ENCODE measurements around the gene FGD6.

The FGD6 gene

DNA sequence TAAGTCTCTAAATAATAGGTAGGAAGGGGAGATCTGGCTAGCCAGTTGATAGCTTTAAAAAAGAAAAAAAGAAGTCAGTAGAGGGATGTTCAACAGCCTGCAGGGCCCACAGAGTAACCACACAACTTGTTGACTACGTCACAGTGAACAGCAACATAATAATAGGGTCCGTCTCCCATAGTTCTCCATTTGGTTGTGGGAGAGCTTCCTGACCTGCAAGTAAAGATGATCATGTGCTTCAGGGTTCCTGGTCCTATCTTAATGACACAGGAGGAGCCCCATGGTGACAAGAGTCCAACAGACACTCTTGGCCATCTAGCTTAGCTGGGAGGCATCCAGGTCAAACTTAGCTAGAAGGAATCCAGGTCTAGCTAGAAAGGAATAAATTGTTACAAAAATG lies 36.2 kb downstream of the FGD6 start:
- no peak for DNase-seq (ENCODE audit: extremely low read depth, low read depth)
- TF ChIP-seq, protein P1, sequence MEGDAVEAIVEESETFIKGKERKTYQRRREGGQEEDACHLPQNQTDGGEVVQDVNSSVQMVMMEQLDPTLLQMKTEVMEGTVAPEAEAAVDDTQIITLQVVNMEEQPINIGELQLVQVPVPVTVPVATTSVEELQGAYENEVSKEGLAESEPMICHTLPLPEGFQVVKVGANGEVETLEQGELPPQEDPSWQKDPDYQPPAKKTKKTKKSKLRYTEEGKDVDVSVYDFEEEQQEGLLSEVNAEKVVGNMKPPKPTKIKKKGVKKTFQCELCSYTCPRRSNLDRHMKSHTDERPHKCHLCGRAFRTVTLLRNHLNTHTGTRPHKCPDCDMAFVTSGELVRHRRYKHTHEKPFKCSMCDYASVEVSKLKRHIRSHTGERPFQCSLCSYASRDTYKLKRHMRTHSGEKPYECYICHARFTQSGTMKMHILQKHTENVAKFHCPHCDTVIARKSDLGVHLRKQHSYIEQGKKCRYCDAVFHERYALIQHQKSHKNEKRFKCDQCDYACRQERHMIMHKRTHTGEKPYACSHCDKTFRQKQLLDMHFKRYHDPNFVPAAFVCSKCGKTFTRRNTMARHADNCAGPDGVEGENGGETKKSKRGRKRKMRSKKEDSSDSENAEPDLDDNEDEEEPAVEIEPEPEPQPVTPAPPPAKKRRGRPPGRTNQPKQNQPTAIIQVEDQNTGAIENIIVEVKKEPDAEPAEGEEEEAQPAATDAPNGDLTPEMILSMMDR (IDR thresholded peaks at IDR 0.05; ENCODE audit: low read depth, low read length, missing control alignments) = no peak
- no peak overlapping the region for H3K4me3 ChIP-seq (replicated peaks; ENCODE audit: low read depth, low read length)

DNA sequence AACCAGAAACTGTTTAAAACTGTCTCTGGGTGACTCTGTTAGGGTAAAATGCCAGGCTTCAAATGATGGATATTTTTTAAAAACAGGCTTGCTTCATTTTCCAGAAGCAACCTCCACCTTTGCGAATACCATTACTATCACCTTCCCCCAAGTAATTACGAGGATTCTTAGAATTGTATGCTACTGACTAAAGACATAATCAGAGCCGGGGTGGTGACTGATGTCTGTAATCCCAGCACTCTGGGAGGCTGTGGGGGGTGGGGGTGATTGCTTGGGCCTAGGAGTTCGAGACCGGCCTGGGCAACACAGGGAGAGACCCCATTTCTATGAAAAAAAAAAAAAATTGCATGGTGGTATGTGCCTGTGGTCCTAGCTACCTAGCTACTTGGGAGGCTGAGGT lies 38.3 kb downstream of the FGD6 start:
- no peak for DNase-seq (ENCODE audit: extremely low read depth, low read depth)
- TF ChIP-seq, protein P1 (IDR thresholded peaks at IDR 0.05; ENCODE audit: low read depth, low read length, missing control alignments) = no peak

DNA sequence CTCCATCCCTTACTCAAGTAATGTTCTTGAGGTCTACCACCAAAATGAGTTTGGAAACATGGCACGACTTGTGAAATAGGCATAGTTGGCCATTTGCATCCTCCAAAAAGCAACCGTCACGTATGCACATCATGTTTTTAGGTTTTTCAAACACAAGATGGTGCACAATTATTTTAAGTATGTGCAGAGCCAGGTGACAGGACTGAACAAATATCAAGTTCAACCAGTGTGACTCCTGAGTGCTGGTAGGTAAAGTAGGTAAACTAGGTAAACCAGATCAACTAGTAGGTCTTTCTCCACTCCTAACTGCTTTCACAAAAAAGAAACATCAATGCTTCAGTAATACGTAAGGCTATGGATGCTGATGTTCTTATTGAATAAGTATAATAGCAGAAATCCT lies 39.1 kb downstream of the FGD6 start:
- no peak for DNase-seq (ENCODE audit: extremely low read depth, low read depth)
- TF ChIP-seq, protein P1 (IDR thresholded peaks at IDR 0.05; ENCODE audit: low read depth, low read length, missing control alignments) = no peak
- no peak overlapping the region for H3K4me3 ChIP-seq (replicated peaks; ENCODE audit: low read depth, low read length)

More for the DNA sequence above, 38.3 kb downstream of the FGD6 start:
- no peak overlapping the region for H3K4me3 ChIP-seq (replicated peaks; ENCODE audit: low read depth, low read length)

DNA sequence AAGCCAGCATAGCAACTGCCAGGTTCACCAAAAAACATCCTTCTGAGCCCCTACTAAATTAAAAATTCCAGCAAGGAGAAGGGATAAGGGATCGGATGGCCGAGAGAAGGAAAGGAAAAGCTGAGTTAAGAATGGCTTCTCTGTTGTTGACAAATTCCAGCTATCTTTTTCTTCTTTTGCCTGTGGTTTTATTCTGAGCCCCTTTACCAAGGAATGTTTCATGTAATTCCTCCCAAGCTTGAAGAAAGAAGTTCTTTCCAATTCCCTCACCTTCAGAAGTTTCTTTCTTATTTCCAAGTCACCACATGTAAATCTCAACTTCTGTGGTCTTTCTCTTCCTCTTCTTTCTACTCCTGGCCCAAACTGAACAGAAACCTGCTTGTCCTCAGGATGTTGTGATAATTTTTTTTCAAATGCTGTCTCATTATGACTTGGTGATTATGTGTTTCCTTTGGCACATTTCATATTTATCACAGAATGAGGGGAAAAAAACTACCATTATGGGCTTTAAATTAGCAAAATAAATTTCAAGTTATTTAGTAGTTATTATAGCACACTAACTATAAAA lies 40.0 kb downstream of the FGD6 start:
- no peak for DNase-seq (ENCODE audit: extremely low read depth, low read depth)
- TF ChIP-seq, protein P1 (IDR thresholded peaks at IDR 0.05; ENCODE audit: low read depth, low read length, missing control alignments) = no peak
- H3K4me3 ChIP-seq (replicated peaks; ENCODE audit: low read depth, low read length) = no peak overlapping the region

DNA sequence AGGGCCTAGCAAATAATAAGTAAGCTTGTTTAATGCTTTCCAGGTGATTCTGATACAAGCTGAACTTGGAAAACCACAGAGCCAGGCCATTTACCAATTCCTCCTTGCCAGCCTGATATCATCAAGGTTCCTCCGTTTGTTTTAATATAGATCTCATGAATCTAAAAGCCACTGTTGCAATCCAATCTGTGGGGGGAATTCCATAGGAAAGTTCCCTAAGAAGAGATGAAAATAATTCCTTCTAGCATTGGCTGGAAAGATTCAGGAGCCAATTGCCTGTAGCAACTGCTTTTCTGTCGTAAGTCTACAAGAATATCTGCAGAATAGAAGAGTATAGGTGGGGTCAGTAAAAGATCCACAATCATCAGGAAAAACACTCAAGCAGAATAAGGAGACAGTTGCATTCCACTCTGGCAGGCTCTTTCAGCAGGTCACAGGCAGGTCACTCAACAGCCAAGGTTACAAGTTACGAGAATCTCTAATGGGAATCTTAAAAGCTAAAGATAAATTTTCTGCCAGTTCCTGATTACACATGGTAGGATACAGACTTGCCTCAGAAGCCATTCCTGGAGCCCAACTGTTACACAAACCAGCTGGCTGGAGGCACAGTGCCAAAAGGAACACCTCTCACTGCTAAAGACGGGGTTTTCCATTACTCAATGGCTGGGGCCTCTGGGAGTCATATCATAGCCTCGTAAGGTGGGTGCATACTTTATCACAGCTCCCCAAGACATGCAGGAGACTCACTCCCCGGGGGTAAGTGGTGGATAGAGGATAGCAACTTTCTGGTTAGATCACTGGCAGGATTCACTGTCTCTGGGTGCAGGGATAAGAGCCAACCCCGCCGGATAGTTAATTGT lies 43.6 kb downstream of the FGD6 start:
- H3K4me3 ChIP-seq (replicated peaks; ENCODE audit: low read depth, low read length) = no peak overlapping the region
- DNase-seq (ENCODE audit: extremely low read depth, low read depth) = peak; percentile 55
- TF ChIP-seq, protein P1 (IDR thresholded peaks at IDR 0.05; ENCODE audit: low read depth, low read length, missing control alignments) = no peak

DNA sequence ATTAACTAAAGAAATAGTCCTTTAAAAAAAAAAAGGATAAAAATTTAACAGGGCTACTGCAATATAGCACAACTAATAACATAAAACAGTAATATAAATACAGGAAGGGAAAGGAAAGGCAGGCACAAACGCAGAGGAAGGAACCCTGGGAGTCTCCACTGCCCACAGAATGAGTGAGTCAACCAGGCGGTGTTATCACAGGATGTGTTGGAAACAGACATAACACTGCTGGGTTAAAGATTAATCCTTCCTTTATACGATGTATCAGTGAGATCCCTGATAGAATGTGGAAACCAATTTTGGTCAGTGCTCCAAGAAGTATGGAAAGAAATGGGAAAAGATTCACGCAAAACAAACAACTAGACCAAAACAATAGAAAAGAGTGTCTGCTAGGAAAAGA lies 47.9 kb downstream of the FGD6 start:
- H3K4me3 ChIP-seq (replicated peaks; ENCODE audit: low read depth, low read length) = no peak overlapping the region
- peak; percentile 60 for DNase-seq (ENCODE audit: extremely low read depth, low read depth)
- TF ChIP-seq, protein P1 (IDR thresholded peaks at IDR 0.05; ENCODE audit: low read depth, low read length, missing control alignments) = no peak

All from HFF-Myc (cell line).